Left renal cortex interstitium (tissue), 4 donors: Measurements from ENCODE around the gene STK10. TPM values are rescaled to one million over a fixed set of nuclear protein-coding genes. Genes with fewer than 3 reads are reported as not detected.

Source experiments
- DNase-seq, 4 donors: peaks; one replicate each; pipeline ENCODE4 v3.0.0-alpha.2; 2013; ENCODE audit warnings: low read depth in 4 of 4, low spot score in 2 of 4, missing footprints in 1 of 4
- polyA plus RNA-seq, 4 donors: library from polyadenylated mRNA; unstranded; fragments of 120-200 nt; gene quantifications; one replicate each; pipeline ENCODE4 v1.2.1, GENCODE V29; 2013; ENCODE audit not compliant: insufficient read length in 4 of 4

STK10 gene
- polyA plus RNA-seq, 4 donors, result 12.9 to 22.2 (median 17.4) TPM

DNA sequence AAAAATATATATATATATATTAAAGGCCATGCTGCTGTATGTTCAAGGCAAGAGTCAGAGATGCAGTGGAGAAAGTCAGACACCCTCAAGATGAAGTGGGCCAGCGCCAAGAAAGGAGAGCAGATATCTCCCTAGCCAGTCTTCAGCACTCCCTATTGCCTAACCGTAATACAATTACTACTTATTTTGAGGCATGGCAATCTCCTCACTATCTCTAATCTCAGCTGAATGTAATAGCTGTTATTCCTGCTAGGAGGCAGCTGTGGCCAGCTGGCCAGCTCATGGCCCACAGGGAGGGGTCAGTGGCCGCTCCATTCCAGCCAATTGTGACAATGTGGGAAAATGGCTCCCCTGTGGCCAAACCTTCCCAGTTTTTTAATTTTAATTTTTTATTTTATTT is 94.1 kb downstream of the STK10 start:
- DNase-seq, result no peak

DNA sequence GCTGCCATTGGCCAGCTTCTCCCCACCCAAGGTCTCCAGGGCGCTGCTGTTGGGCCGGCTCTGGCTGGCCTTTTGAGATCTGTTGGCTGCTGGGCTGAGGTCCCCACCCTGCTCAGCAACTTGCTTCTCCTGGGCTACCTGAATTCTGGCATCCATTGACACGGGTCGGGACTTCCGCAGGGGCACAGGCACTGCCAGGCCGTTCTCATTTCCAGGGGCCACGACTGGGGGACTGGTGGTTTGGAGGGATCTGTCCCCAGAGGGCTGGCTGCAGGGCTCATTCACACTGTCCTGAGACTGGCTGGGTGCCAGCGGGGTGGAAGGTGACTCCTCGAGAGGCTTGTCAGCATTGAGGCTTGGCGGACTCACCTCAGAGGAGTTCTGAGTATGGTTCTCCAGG is 94.5 kb downstream of the STK10 start:
- DNase-seq, result no peak

GRCh38 chr5:172091956-172092732 is 95.9 kb downstream of the STK10 start:
- DNase-seq, result no peak

GRCh38 chr5:172090976-172091547 is 97.0 kb downstream of the STK10 start:
- DNase-seq, result no peak

GRCh38 chr5:172089298-172090117 is 98.5 kb downstream of the STK10 start:
- DNase-seq, result no peak

DNA sequence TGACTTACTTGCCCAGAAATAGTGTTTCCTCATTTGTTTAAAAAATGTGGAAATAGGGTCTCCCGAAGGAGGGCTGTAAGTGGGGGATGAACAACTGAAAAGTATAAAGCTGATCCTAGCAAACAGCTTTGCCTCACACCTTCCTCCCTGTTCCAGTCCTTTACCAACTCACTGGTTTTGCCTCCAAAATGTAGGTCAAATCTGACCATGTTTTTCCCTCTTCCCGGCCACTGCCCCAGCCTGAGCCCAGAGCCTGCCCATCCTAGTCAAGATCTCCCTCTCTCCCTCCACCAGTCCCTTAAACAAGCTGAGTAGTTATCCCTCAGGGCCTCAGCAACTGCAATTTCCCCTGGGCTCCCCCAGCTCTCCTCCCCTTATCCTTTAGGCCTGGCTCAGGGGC is 99.2 kb downstream of the STK10 start:
- DNase-seq, result no peak

DNA sequence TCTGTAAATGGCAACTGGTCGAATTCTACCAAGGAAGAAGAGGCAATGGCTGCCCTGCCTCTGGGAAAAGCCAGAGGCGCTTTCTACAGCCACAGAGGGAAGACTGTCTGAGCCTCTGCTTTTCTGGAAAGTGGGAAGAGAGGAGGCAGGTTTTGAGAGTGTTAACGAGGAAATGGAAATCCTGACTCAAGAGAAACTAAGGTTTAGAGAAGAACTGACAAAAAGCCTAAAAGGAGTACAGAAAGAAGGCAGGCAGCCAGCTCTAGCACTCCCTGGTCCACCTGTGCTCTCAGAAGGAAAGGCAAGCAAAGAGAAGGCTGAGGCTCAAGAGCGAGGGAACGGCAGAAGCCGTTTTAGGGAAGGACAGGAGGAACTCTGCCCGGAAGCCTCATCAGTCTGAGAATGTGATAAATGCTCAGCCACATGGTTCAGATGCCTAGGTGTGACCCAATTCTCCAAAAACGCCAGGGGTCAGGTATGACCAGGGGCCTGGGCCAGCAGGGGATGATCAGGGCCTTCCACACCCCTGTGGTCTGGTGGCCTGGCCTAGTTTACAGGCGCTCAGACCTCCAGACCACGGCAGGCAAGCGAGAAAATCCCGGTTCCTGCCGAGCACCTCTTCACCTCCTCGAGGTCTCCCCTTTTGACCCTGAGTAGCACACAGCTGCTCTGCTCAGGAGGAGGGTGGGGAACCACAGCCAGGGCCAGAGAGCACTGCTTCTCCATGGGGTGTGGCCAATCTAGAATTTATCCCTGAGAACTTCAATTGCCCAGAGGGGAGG is 101.6 kb downstream of the STK10 start:
- DNase-seq, result no peak

DNA sequence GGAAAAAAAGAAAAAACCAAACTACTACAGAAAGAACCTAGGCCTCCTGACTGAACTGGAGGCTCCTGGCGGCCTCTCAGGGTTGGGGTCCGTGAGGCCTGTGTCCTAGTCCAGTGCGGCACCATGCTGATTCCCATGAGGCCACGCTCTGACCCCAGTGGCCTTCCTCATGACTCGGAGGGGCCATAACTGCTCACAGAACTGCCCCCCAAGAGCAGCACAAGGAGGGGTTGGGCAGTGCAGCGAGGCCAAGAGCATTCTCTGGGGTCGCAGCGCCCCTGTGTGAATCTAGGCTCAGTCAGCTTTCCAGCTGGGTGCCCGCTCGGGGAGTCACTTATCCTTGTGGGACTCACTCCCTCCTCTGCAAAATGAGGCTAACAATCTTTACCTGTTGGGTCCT is 102.3 kb downstream of the STK10 start:
- DNase-seq, result no peak

DNA sequence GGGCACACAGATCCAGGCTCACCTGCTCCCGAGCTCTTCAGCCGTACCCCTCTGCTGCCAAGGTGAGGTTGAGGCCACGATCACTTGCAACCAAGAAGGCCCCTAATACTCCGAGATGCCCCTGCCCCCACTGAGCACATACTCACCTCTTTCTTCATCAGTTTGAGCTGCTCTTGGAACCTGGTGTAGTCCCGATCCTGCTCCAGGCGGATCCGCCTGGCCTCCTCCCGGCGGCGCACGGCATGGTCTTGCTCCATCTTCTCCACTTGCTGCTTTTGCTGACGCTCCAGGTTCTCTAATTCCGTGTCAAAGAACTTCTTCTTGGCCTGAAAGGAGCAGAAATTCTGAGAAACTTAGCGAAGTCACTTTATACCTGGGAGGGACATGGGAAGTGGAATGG is 105.8 kb downstream of the STK10 start:
- DNase-seq, result no peak

DNA sequence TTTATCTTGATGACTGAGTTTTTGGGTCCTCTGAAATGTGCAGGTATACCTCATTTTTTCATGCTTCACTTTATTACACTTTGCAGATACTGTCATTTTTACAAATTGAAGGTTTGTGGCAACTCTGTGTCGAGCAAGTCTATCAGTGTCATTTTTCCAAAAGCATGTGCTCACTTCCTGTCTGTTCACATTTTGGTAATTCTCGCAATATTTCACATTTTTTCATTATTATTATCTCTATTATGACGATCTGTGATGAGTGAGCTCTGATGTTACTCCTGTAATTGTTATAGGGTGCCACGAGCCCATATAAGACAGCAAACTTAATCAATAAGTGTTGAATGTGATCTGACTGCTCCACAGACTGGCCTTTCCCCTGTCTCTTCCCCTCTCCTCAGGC is 108.1 kb downstream of the STK10 start:
- no peak for DNase-seq

GRCh38 chr5:172078726-172079345 is 109.2 kb downstream of the STK10 start:
- no peak for DNase-seq

GRCh38 chr5:172077664-172078425 is 110.2 kb downstream of the STK10 start:
- no peak for DNase-seq

- no peak for DNase-seq
These were observed 111.2 kb downstream of the STK10 start for GRCh38 chr5:172076761-172077244.

DNA sequence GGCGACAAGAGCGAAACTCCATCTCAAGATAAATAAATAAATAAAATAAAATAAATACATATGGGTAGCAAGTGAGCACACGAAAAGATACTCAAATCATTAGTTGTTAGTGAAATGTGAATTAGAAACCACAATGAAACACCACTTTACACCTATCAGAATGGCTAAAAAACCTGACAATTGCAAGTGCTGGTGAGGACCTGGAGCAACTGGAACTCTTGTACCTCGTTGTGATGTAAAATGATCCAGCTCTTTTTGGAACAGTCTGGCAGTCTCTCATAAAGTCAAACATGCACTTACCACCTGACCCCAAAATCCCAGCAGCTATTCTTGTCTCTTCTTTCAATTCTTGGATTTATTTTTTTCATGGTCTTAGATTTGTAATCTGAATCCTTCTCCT is 112.4 kb downstream of the STK10 start:
- no peak for DNase-seq

- no peak for DNase-seq
These were observed 113.1 kb downstream of the STK10 start for GRCh38 chr5:172074896-172075295.

DNA sequence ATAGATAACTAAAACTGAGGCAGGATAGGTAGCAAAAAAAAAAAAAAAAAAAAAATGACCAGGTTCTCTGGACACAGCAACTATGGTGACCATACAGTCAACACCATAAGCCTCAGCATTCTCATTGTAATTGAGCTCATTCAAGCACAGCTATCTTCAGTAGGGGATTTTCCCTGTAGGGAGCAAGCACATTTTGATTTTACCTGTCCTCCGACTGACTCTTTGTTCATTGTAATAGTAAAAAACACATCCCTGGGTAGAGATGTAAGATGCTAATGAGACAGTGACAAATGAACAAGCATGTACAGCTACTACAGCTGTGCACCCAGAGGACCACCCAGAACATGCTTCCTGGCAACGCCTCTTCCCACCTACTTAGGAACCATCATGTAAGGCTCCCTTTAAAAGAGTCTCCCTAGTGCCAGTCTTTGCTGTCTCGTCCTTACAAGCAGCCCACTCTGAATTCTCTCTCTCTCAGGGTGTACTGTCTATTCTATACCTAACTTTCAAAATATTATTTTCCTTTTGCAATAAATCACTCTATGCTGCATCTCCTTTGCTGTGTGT is 116.6 kb downstream of the STK10 start:
- DNase-seq, result no peak

GRCh38 chr5:172065431-172066065 is 122.5 kb downstream of the STK10 start:
- DNase-seq, result no peak

DNA sequence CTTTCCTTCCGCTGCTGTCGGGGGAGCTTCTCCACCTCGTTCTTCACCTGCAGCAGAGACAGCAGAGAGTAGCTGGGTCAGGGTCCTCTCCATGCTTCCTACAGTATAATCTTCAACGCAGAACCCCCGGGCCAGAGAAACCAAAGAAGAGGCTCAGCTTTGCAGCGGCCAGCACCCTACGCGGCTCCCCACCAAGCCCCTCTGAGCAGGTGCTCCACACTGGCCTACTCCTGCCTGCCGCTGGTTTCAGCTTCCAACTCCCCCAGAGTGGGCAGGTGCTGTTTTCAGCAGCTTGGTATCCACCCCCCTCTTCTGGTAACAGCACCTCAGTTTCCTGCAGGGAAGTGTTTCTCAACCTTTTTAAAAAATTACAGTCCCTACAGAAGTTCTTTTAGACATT is 123.3 kb downstream of the STK10 start:
- DNase-seq, result no peak

DNA sequence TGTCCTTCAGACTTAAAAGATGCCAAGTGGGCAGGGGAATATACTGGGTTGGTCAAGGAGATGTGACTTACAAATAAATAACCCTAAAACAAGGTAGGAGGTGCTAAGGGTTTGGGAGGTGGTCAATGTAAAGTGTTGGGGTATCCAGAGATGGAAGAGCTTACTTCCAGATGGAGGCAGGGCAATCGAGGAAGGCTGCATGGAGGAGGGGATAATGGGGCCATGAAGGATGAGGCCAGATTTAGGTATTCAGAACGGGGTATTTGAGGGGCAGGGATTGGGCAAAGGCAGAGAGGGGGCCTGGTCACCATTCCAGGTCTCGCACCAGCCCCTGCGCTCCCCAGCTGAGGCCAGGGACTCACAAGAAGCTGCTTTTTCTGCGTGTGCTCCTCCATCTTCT is 123.7 kb downstream of the STK10 start:
- no peak for DNase-seq
